Heart left ventricle (tissue), 16 donors: ENCODE measurements around the gene TBC1D10B. TPM values are rescaled to one million over a fixed set of nuclear protein-coding genes. Genes with fewer than 3 reads are reported as not detected.

Experiments
- ATAC-seq, 4 donors: fragments of 200-7000 bp; cut with Tn5 transposase; one replicate each; pipeline ENCODE4 v1.9.1; 2020 to 2022; ENCODE audit warnings: moderate library complexity in 4 of 4, mild to moderate bottlenecking in 3 of 4, moderate number of reproducible peaks in 1 of 4
- DNase-seq, 5 donors: peaks; one replicate each; pipeline ENCODE4 v3.0.0-alpha.2; 2020
- H3K27ac ChIP-seq, 12 donors: fragments of 200-600 bp; sonication (generic) in 4 of 12; one replicate each; pipeline versions ENCODE4 v1.5.0 to v1.8.0; 2016 to 2022; ENCODE audit warnings: mild to moderate bottlenecking in 2 of 12
- H3K27me3 ChIP-seq, 9 donors: fragments of 200-600 bp; sonication (generic) in 2 of 9; one replicate each; pipeline versions ENCODE4 v1.5.1 to v1.8.0; 2016 to 2022; ENCODE audit warnings: mild to moderate bottlenecking in 3 of 9
- H3K36me3 ChIP-seq, 9 donors: fragments of 200-600 bp; sonication (generic) in 2 of 9; one replicate each; pipeline versions ENCODE4 v1.5.0 to v1.8.0; 2018 to 2022; ENCODE audit warnings: mild to moderate bottlenecking in 2 of 9
- H3K4me1 ChIP-seq, 12 donors: fragments of 200-600 bp; sonication (generic) in 4 of 12; one replicate each; pipeline versions ENCODE4 v1.5.0 to v1.8.0; 2016 to 2022; ENCODE audit warnings: mild to moderate bottlenecking in 3 of 12
- H3K4me3 ChIP-seq, 12 donors: fragments of 200-600 bp; sonication (generic) in 4 of 12; one replicate each; pipeline versions ENCODE4 v1.5.0 to v1.8.0; 2017 to 2022; ENCODE audit warnings: mild to moderate bottlenecking in 9 of 12, moderate library complexity in 4 of 12
- H3K9me3 ChIP-seq, 12 donors: fragments of 200-600 bp; sonication (generic) in 4 of 12; one replicate each; pipeline versions ENCODE4 v1.5.0 to v1.8.0; 2016 to 2022; ENCODE audit warnings: mild to moderate bottlenecking in 1 of 12
- CTCF ChIP-seq, 12 donors: fragments of 200-600 bp; sonication (generic) in 4 of 12; IDR thresholded peaks; one replicate each; pipeline versions ENCODE4 v1.5.0 to v1.8.0; 2018 to 2022; ENCODE audit warnings: antibody characterized with exemption in 12 of 12, mild to moderate bottlenecking in 5 of 12
- POLR2A ChIP-seq, 2 donors: fragments of 450-650 bp; IDR thresholded peaks; one replicate each; pipeline ENCODE4 v1.6.1; 2017; ENCODE audit warnings: antibody characterized with exemption in 2 of 2, mild to moderate bottlenecking in 2 of 2, moderate library complexity in 2 of 2
- WGBS, 4 donors: extraction: QIAGEN DNeasy Blood & Tissue Kit in 2 of 4; methylation state at CpG; one replicate each; pipeline versions ENCODE4 v1.1.5 to v1.1.7; 2013 to 2018; 5-methylcytosine and 5-hydroxymethylcytosine counted together
- intact Hi-C, 10 donors: fragments of 100-400 bp; cut with DNase I; formaldehyde crosslinking; loops; one replicate each; pipeline versions ENCODE4 v1.11.1 to v1.14.2; 2022
- polyA plus RNA-seq, 2 donors: library from polyadenylated mRNA; stranded (reverse); fragments of 200-250 nt; gene quantifications; one replicate each; pipeline ENCODE4 v1.2.3, GENCODE V29; 2013
- total RNA-seq, 9 donors: library from RNA; depleted of rRNA in 2 of 9; stranded (reverse); fragments of >200 nt in 2 of 9; fragmentation: NEBNext Ultra II Directional in 3 of 9; extraction: Animal tissue kit (Norgen Biotek cat#: 25700) in 3 of 9; gene quantifications; one replicate each; pipeline versions ENCODE4 v1.1.0 to v1.2.4, GENCODE V29; 2016 to 2023
- donor health status: ischemic (EF 13 %, LVEDD 7.1; RV severe dilation, severe dysfunction).
- donor health status: healthy with polysubstance abuse.
- donor health status: DM: no; HTN: yes; CAD: no.
- donor health status: DM: no; HTN: no; CAD: no.
- donor health status: ischemic (EF 25% LVEDD 6.9; RV normal size, moderate dysfunction).
- donor health status: ischemic (EF 25% LVEDD 5.7; RV mildly dilated, moderate dysfunction).
- donor health status: healthy.
- donor health status: DM: yes; HTN: yes; CAD: no.
- donor health status: ischemic (EF 35%, LVEDD 5.7; RV mildly dilated, moderate dysfunction).
- donor health status: nonischemic (EF 11% LVEDD 7.7; RV severe dilation, severe dysfunction).
- donor health status: DM: yes; HTN: yes; CAD: no.
- donor health status: PGD.
- donor health status: ischemic (EF 29% LVEDD 5.4; RV normal size, mild dysfunction).
- donor health status: nonischemic (EF 23%, LVEDD 6.1; RV moderate dilation, normal function).

Gene TBC1D10B
- total and polyA plus RNA-seq, 11 donors = 16.9 to 40.0 (median 24.2) TPM

- no peak overlapping the region for H3K27ac ChIP-seq
- H3K4me3 ChIP-seq = no peak overlapping the region
- peaks cover 0 to 72% (median 58%) of the 10 kb centered on the region in 9 donors for H3K36me3 ChIP-seq
- no peak for ATAC-seq
- WGBS, 4 donors = 84 to 90% (median 87%) methylated on average over 36 to 37 of the region's 37 CpGs
- TF ChIP-seq POLR2A (IDR thresholded peaks at IDR 0.05) (no peak), CTCF (IDR thresholded peaks at IDR 0.05) (no peak)
- no peaks in the 10 kb centered on the region for H3K27me3 ChIP-seq
- no peak for DNase-seq
- H3K4me1 ChIP-seq = peaks cover 5 to 33% (median 24%) of the 10 kb centered on the region in 12 donors
- no peaks in the 10 kb centered on the region for H3K9me3 ChIP-seq
- intact Hi-C loops = loop anchor here in 3 of 10 donors (5.0 to 10.0 kb wide), 3 partner anchors 39 to 263 kb away; partner anchors contain the start of genes TBX6 (in 1 of the 3), YPEL3 (in 1 of the 3) and ZNF48 (in 1 of the 3)
Observed at GRCh38 chr16:30357715-30358576, 12.3 kb downstream of the TBC1D10B start.

- intact Hi-C loops = loop anchor here in 3 of 10 donors (5.0 to 10.0 kb wide), 3 partner anchors 40 to 262 kb away; partner anchors contain the start of genes TBX6 (in 1 of the 3), YPEL3 (in 1 of the 3) and ZNF48 (in 1 of the 3)
- DNase-seq (no peak), ATAC-seq (no peak)
- TF ChIP-seq CTCF (IDR thresholded peaks at IDR 0.05) = no peak
- TF ChIP-seq POLR2A (IDR thresholded peaks at IDR 0.05) = no peak
- Histone ChIP-seq H3K36me3 (peaks cover 0 to 72% (median 58%) of the 10 kb centered on the region in 9 donors), H3K27ac (peak overlapping the region in 1 of 12 donors; percentile 92), H3K27me3 (no peaks in the 10 kb centered on the region), H3K4me1 (peaks cover 9 to 41% (median 31%) of the 10 kb centered on the region in 12 donors), H3K9me3 (no peaks in the 10 kb centered on the region), H3K4me3 (no peak overlapping the region)
- WGBS, 4 donors = 60 to 81% (median 70%) methylated on average over 5 of the region's 5 CpGs
Observed at GRCh38 chr16:30357085-30357714, 13.1 kb downstream of the TBC1D10B start.

GRCh38 chr16:30356401-30357084 lies 13.8 kb downstream of the TBC1D10B start:
- no peak for ATAC-seq
- Histone ChIP-seq H3K9me3 (no peaks in the 10 kb centered on the region), H3K36me3 (peaks cover 0 to 72% (median 59%) of the 10 kb centered on the region in 9 donors), H3K4me1 (peaks cover 12 to 47% (median 37%) of the 10 kb centered on the region in 12 donors), H3K4me3 (peak overlapping the region in 6 of 12 donors; percentile 68 to 99 (median 84)), H3K27ac (peak overlapping the region in 9 of 12 donors; percentile 92 to 99 (median 94)), H3K27me3 (no peaks in the 10 kb centered on the region)
- intact Hi-C loops = loop anchor here in 3 of 10 donors (1.0 to 10.0 kb wide), 4 partner anchors 12 to 262 kb away; partner anchors contain the start of genes TBX6 (in 1 of the 3), YPEL3 (in 1 of the 3) and ZNF48 (in 1 of the 3)
- TF ChIP-seq POLR2A (IDR thresholded peaks at IDR 0.05) (no peak), CTCF (IDR thresholded peaks at IDR 0.05) (no peak)
- DNase-seq = peak in 1 of 5 donors; percentile 29
- 62 to 75% (median 69%) methylated on average over 8 to 12 of the region's 12 CpGs for WGBS, 4 donors
